ENCODE measurements around the gene MORN1.

GRCh38 chr1:2437617-2438016, 46.3 kb upstream of the MORN1 start:
- TF ChIP-seq EZH2 (IDR thresholded peaks at IDR 0.05; ENCODE audit: low read depth, low read length, severe bottlenecking) (no peak), TCF12 (IDR thresholded peaks at IDR 0.05; ENCODE audit: low read depth, low read length) (no peak), PHF8 (conservative IDR thresholded peaks at IDR 0.05; ENCODE audit: low read depth, low read length) (no peak), POLR2AphosphoS5 (IDR thresholded peaks at IDR 0.05; ENCODE audit: low read depth, low read length) (no peak), ATF2 (IDR thresholded peaks at IDR 0.05; ENCODE audit: low read length) (no peak), CTCF (IDR thresholded peaks at IDR 0.05; ENCODE audit: control extremely low read depth in 1 of 3, insufficient read depth in 1 of 3, low read depth in 1 of 3, low read length in 3 of 3) (no peak), SIN3A (conservative IDR thresholded peaks at IDR 0.05 in 1 of 2, IDR thresholded peaks at IDR 0.05 in 1 of 2; ENCODE audit: low read depth in 1 of 2, low read length in 2 of 2) (no peak), ZNF274 (IDR thresholded peaks at IDR 0.05; ENCODE audit: borderline replicate concordance, extremely low read depth, low read length) (no peak), MAFK (IDR thresholded peaks at IDR 0.05; ENCODE audit: low read depth, low read length) (no peak), MAX (IDR thresholded peaks at IDR 0.05) (no peak), CHD1 (IDR thresholded peaks at IDR 0.05; ENCODE audit: low read depth, low read length) (no peak), ATF3 (IDR thresholded peaks at IDR 0.05; ENCODE audit: insufficient read depth, low read depth, low read length) (no peak), SP1 (IDR thresholded peaks at IDR 0.05; ENCODE audit: low read depth, low read length) (no peak), POLR2A (IDR thresholded peaks at IDR 0.05; ENCODE audit: control extremely low read depth in 1 of 2, low read depth in 2 of 2, low read length in 2 of 2) (no peak)

Measured in H1 (cell line).